H9 (cell line): ENCODE results near the gene LYSMD4. TPM values are rescaled to one million over a fixed set of nuclear protein-coding genes. Genes with fewer than 3 reads are reported as not detected.

Experiments used
- DNase-seq: peaks from one replicate; pipeline ENCODE4 v3.0.0-alpha.2; 2017
- H2AFZ ChIP-seq: one replicate; pipeline ENCODE4 v1.6.1; 2013; ENCODE audit warnings: mild to moderate bottlenecking, low read length, control low read depth, moderate library complexity
- H2AK5ac ChIP-seq: 2 replicates; pipeline ENCODE4 v1.6.1; 2013; ENCODE audit warnings: low read length, control low read depth, mixed read lengths; ENCODE audit not compliant: insufficient read length
- H2BK120ac ChIP-seq: one replicate; pipeline ENCODE4 v1.6.1; 2013; ENCODE audit warnings: low read depth, mild to moderate bottlenecking, low read length, control low read depth, inconsistent platforms; ENCODE audit not compliant: poor library complexity, severe bottlenecking
- H2BK12ac ChIP-seq: 2 replicates; pipeline ENCODE4 v1.6.1; 2013; ENCODE audit warnings: low read length, control low read depth, mixed read lengths, low read depth; ENCODE audit not compliant: insufficient read length
- H2BK15ac ChIP-seq: 2 replicates; pipeline ENCODE4 v1.6.1; 2013; ENCODE audit warnings: low read depth, low read length, control low read depth
- H2BK20ac ChIP-seq: one replicate; pipeline ENCODE4 v1.6.1; 2013; ENCODE audit warnings: low read depth, mild to moderate bottlenecking, low read length, control low read depth, inconsistent platforms; ENCODE audit not compliant: poor library complexity, severe bottlenecking
- H2BK5ac ChIP-seq: 2 replicates; pipeline ENCODE4 v1.6.1; 2013; ENCODE audit warnings: low read length, control low read depth, mixed read lengths; ENCODE audit not compliant: insufficient read length
- H3K14ac ChIP-seq: 2 replicates; pipeline ENCODE4 v1.6.1; 2013; ENCODE audit warnings: low read length, control low read depth; ENCODE audit not compliant: insufficient read depth
- H3K18ac ChIP-seq: 2 replicates; pipeline ENCODE4 v1.6.1; 2013; ENCODE audit warnings: low read depth, mild to moderate bottlenecking, mixed read lengths, low read length, control low read depth; ENCODE audit not compliant: insufficient read length
- H3K23ac ChIP-seq: 2 replicates; pipeline ENCODE4 v1.6.1; 2013; ENCODE audit warnings: low read length, control low read depth, mixed read lengths, low read depth; ENCODE audit not compliant: insufficient read length
- H3K23me2 ChIP-seq: 2 replicates; pipeline ENCODE4 v1.6.1; 2013; ENCODE audit warnings: low read depth, mild to moderate bottlenecking, mixed read lengths, low read length, control low read depth; ENCODE audit not compliant: insufficient read length, poor library complexity, severe bottlenecking
- H3K27ac ChIP-seq: 2 replicates; pipeline ENCODE4 v1.5.1; 2013; ENCODE audit warnings: low read length, control low read depth, mixed read lengths, low read depth; ENCODE audit not compliant: insufficient read length
- H3K27me3 ChIP-seq: 2 replicates; pipeline ENCODE4 v1.6.1; 2013; ENCODE audit warnings: low read length, control low read depth, inconsistent platforms; ENCODE audit not compliant: insufficient read depth
- H3K4ac ChIP-seq: 2 replicates; pipeline ENCODE4 v1.6.1; 2013; ENCODE audit warnings: low read depth, mild to moderate bottlenecking, control low read depth, inconsistent platforms, low read length, moderate library complexity
- H3K4me1 ChIP-seq: 2 replicates; pipeline ENCODE4 v1.6.1; 2013; ENCODE audit warnings: low read length, control low read depth, inconsistent platforms; ENCODE audit not compliant: insufficient read depth
- H3K4me2 ChIP-seq: 2 replicates; pipeline ENCODE4 v1.6.1; 2013; ENCODE audit warnings: low read length, control low read depth, mixed read lengths; ENCODE audit not compliant: insufficient read length, insufficient read depth
- H3K56ac ChIP-seq: 2 replicates; pipeline ENCODE4 v1.6.1; 2013; ENCODE audit warnings: low read depth, mild to moderate bottlenecking, mixed read lengths, low read length, control low read depth; ENCODE audit not compliant: insufficient read length
- H3K79me1 ChIP-seq: 2 replicates; pipeline ENCODE4 v1.6.1; 2013; ENCODE audit warnings: low read depth, mild to moderate bottlenecking, moderate library complexity, low read length, control low read depth, inconsistent platforms; ENCODE audit not compliant: insufficient read depth, poor library complexity, severe bottlenecking
- H3K79me2 ChIP-seq: 2 replicates; pipeline ENCODE4 v1.6.1; 2013; ENCODE audit warnings: low read length, control low read depth, inconsistent platforms; ENCODE audit not compliant: insufficient read depth
- H3K9ac ChIP-seq: 2 replicates; pipeline ENCODE4 v1.6.1; 2013; ENCODE audit warnings: low read length, control low read depth, mixed read lengths; ENCODE audit not compliant: insufficient read length; ENCODE audit errors: extremely low read depth
- H3K9me3 ChIP-seq: one replicate; pipeline ENCODE4 v1.6.1; 2013; ENCODE audit warnings: low read depth, low read length, inconsistent platforms; ENCODE audit not compliant: control insufficient read depth
- H3T11ph ChIP-seq: one replicate; pipeline ENCODE4 v1.6.1; 2013; ENCODE audit warnings: mild to moderate bottlenecking, low read length, control low read depth, inconsistent platforms
- H4K20me1 ChIP-seq: one replicate; pipeline ENCODE4 v1.6.1; 2013; ENCODE audit not compliant: control insufficient read depth, insufficient read length, insufficient read depth
- H4K5ac ChIP-seq: 2 replicates; pipeline ENCODE4 v1.6.1; 2013; ENCODE audit warnings: low read depth, mild to moderate bottlenecking, mixed read lengths, low read length, control low read depth; ENCODE audit not compliant: insufficient read length
- H4K8ac ChIP-seq: replicated peaks from 2 replicates; pipeline ENCODE4 v1.6.1; 2013; ENCODE audit warnings: low read length, control low read depth, mixed read lengths, low read depth; ENCODE audit not compliant: insufficient read length
- H4K91ac ChIP-seq: 2 replicates; pipeline ENCODE4 v1.6.1; 2013; ENCODE audit warnings: low read depth, mild to moderate bottlenecking, moderate library complexity, mixed read lengths, low read length, control low read depth; ENCODE audit not compliant: insufficient read length
- H3K27ac Mint-ChIP-seq, 3 experiments: 2 replicates in 2 of 3; 3 replicates in 1 of 3; pipeline ENCODE4 v1.8.0; 2020 to 2021; ENCODE audit warnings: mixed read lengths in 3 of 3, mild to moderate bottlenecking in 1 of 3, moderate library complexity in 1 of 3
- H3K27me3 Mint-ChIP-seq: 2 replicates; pipeline ENCODE4 v1.8.0; 2021; ENCODE audit warnings: low read depth, mild to moderate bottlenecking, moderate library complexity, mixed read lengths
- H3K36me3 Mint-ChIP-seq, 3 experiments: 2 replicates in 2 of 3; 3 replicates in 1 of 3; pipeline ENCODE4 v1.8.0; 2020 to 2021; ENCODE audit warnings: low read depth in 3 of 3, mixed read lengths in 3 of 3; ENCODE audit not compliant: insufficient read depth in 1 of 3
- H3K4me1 Mint-ChIP-seq, 2 experiments: 2 replicates each; pipeline ENCODE4 v1.8.0; 2020; ENCODE audit warnings: mixed read lengths in 2 of 2
- H3K4me3 Mint-ChIP-seq, 2 experiments: 2 replicates in 1 of 2; 3 replicates in 1 of 2; pipeline ENCODE4 v1.8.0; 2020 to 2021; ENCODE audit warnings: mild to moderate bottlenecking in 2 of 2, mixed read lengths in 2 of 2, moderate library complexity in 1 of 2
- H3K9me3 Mint-ChIP-seq, 2 experiments: 2 replicates in 1 of 2; 3 replicates in 1 of 2; pipeline ENCODE4 v1.8.0; 2020; ENCODE audit warnings: mild to moderate bottlenecking in 2 of 2, mixed read lengths in 2 of 2, moderate library complexity in 1 of 2
- CTCF ChIP-seq: fragments of 200-600 bp; sonication (generic); conservative IDR thresholded peaks from 3 replicates; pipeline ENCODE4 v1.8.0; 2021; ENCODE audit warnings: antibody characterized with exemption, mild to moderate bottlenecking
- WGBS: extraction: QIAGEN DNeasy Blood & Tissue Kit; methylation state at CpG from one replicate; pipeline ENCODE4 v1.1.7; 2013; ENCODE audit warnings: missing lambda C conversion rate, low lambda C conversion rate, mixed read lengths; ENCODE audit not compliant: insufficient read length; ENCODE audit errors: extremely low coverage; 5-methylcytosine and 5-hydroxymethylcytosine counted together
- total RNA-seq: library from RNA; stranded (reverse); gene quantifications from 2 replicates; pipeline ENCODE4 v1.2.1, GENCODE V29; 2021

The LYSMD4 gene
- total RNA-seq, 1 experiment from 2014 or later = 10.0 TPM

- H3K4me2 ChIP-seq = no peak overlapping the region
These were observed 25.6 kb downstream of the LYSMD4 start for GRCh38 chr15:99707473-99708270.

More at GRCh38 chr15:99707473-99708270, 25.6 kb downstream of the LYSMD4 start:
- TF ChIP-seq CTCF = no peak
- H3K27me3 ChIP-seq = no peaks in the 10 kb centered on the region
- H2BK15ac ChIP-seq = no peak overlapping the region
- no peak overlapping the region for H3K4ac ChIP-seq
- no peaks in the 10 kb centered on the region for H4K20me1 ChIP-seq
- no peaks in the 10 kb centered on the region for H3K9me3 ChIP-seq
- H3K4me1 Mint-ChIP-seq = peaks cover 12 to 17% of the 10 kb centered on the region in 2 experiments
- no peak for DNase-seq
- no peak overlapping the region for H3K4me3 Mint-ChIP-seq
- H3T11ph ChIP-seq = no peak overlapping the region
- H2BK120ac ChIP-seq = no peak overlapping the region
- H2AK5ac ChIP-seq = no peak overlapping the region
- H2BK12ac ChIP-seq = no peak overlapping the region
- no peak overlapping the region for H3K14ac ChIP-seq
- no peaks in the 10 kb centered on the region for H3K79me1 ChIP-seq
- no peak overlapping the region for H4K8ac ChIP-seq
- H3K36me3 Mint-ChIP-seq = peaks cover 3 to 24% (median 13%) of the 10 kb centered on the region in 3 experiments; a peak in 5 of 7 replicates
- no peak overlapping the region for H2AFZ ChIP-seq
- H3K27me3 Mint-ChIP-seq = no peaks in the 10 kb centered on the region
- no peaks in the 10 kb centered on the region for H3K9me3 Mint-ChIP-seq
- H2BK5ac ChIP-seq = no peak overlapping the region
- H4K5ac ChIP-seq = no peak overlapping the region
- H3K27ac Mint-ChIP-seq = peak overlapping the region in 2 of 3 experiments; percentile 20 to 48; a peak in 1 of 7 replicates
- H3K23me2 ChIP-seq = no peaks in the 10 kb centered on the region
- no peak overlapping the region for H3K56ac ChIP-seq
- no peak overlapping the region for H4K91ac ChIP-seq
- no peak overlapping the region for H3K23ac ChIP-seq
- no peak overlapping the region for H2BK20ac ChIP-seq
- no peak overlapping the region for H3K9ac ChIP-seq
- H3K4me1 ChIP-seq = no peaks in the 10 kb centered on the region
- WGBS = no CpG with 5 or more reads among the region's 11 CpGs
- H3K18ac ChIP-seq = no peak overlapping the region
- H3K27ac ChIP-seq = no peak overlapping the region
- no peaks in the 10 kb centered on the region for H3K79me2 ChIP-seq
